HL-60/S4 treated with retinoic acid at 250 ng/mL for 4 days and 3 days (cell line): ENCODE results near the gene YPEL3.

ENCODE experiments used
- in situ Hi-C: fragments of 300-500 bp; cut with MboI; formaldehyde crosslinking; loops from 2 replicates; pipeline ENCODE4 v1.7.0; 2022; ENCODE audit warnings: low sequenced_read_pairs

Gene YPEL3

DNA sequence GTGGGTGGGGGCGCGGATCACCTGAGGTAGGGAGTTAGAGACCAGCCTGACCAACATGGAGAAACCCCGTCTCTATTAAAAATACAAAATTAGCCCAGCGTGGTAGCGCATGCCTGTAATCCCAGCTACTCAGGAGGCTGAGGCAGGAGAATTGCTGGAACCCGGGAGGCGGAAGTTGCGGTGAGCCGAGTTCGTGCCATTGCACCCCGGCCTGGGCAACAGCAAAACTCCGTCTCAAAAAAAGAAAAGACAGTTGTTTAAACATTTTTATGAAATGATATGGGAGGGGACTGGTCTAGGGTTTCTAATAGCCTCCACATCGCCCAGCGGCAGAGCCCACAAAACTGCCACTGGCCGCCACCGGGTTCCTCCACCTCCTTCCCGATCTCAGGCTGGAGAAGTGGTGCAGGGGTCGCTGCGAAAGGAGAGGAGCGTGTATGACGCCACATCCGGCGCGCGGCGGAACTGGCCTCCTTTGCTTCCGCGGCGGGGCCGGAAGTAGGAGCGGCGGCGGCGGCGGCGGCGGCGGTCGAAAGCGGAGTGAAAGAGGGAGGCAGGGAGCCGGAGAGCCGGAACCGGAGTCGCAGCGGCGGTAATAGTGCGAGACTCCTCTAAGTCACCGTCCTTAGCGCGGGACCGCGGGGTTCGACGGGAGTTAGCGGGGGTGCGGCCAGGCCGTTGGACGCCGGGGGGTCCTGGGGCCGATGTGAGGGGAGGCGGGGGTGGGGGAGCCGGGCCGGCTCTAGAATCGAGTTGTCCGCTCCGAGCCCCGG lies 20.3 kb downstream of the YPEL3 start, which contains the start of gene PPP4C:
Gene PPP4C, plus strand, starts transcription at position 492 of the 773 bp plus-strand sequence. CDS start 384 bp downstream, outside the sequence.
- in situ Hi-C loops, result no loop called here

DNA sequence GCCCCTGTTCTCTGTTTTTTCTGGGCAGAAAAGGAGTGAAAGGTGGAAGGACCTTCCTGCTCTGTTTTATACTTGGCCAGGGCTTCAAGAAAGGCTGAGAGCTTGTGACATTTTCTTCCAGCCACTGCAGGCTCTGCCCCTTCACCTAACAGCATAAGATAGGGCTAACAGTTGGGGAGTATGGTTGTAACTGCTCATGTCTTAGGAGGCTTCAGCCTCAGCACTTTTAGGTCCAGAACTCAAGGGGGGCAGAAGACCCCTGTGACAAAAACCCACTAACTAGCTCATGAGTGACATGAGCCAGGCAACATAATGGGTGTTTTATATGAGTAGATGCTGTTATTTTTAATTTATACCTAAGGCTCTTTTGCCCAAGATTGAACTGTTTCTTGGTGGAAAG lies 25.5 kb downstream of the YPEL3 start:
- in situ Hi-C loops, result no loop called here

DNA sequence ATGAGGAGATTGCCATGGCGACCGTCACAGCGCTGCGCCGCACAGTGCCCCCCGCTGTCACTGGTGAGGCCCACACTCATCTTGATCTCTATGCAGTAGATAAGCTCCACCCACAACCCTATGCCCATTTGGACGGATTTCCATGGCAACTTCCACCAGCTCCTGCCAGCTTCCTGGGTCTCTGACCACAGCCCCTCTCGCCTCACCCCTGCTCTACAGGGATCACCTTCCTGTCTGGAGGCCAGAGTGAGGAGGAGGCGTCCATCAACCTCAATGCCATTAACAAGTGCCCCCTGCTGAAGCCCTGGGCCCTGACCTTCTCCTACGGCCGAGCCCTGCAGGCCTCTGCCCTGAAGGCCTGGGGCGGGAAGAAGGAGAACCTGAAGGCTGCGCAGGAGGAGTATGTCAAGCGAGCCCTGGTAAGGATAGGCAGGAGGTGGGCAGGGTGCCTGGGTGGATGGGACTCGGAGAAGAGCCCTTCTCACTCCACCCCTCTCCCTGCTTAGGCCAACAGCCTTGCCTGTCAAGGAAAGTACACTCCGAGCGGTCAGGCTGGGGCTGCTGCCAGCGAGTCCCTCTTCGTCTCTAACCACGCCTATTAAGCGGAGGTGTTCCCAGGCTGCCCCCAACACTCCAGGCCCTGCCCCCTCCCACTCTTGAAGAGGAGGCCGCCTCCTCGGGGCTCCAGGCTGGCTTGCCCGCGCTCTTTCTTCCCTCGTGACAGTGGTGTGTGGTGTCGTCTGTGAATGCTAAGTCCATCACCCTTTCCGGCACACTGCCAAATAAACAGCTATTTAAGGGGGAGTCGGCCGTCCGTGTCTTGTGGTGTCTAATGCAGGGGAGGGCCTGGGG lies 26.2 kb downstream of the YPEL3 start:
- in situ Hi-C loops, result no loop called here

DNA sequence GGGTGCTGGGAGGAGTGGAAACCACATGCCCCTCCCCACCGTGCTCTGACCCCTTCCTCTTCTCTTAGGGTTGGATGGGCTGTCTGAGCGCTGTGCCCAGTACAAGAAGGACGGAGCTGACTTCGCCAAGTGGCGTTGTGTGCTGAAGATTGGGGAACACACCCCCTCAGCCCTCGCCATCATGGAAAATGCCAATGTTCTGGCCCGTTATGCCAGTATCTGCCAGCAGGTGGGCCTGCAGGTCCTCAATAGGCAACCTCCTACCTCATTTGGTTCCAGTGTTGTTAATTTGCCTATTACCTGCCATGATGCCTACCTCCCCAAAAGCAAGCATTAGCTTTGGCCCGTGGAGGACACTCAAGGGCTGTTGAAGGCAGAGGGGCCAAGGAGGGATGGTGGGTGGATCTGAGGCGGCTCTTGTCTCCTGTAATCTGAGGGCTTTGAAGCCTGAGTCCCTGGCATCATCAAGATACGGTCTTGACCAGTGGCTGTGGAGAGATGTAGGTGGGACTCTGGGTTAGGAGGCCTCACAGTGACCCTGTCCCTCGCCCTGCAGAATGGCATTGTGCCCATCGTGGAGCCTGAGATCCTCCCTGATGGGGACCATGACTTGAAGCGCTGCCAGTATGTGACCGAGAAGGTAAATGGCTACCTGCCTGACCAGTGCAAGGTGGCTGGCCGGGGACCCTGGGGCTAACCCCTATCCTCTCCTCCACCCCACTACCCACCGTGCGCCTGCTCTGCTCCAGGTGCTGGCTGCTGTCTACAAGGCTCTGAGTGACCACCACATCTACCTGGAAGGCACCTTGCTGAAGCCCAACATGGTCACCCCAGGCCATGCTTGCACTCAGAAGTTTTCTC lies 27.0 kb downstream of the YPEL3 start:
- in situ Hi-C loops, result no loop called here

DNA sequence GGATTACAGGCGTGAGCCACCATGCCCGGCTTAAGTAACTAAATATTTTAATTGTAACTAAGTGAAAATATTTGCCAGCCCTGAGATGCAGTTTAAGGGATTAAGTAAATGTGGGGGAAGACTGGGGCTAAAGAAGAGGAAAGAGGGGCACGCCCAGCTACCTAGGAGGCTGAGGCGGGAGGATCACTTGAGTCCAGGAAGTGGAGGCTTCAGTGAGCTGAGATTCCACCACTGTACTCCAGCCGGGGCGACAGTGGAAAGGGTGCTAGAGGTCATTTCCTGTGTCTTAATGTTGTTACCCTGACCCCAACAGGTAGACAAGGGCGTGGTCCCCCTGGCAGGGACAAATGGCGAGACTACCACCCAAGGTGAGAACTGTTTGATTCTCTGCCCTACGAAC lies 27.7 kb downstream of the YPEL3 start:
- in situ Hi-C loops, result no loop called here

DNA sequence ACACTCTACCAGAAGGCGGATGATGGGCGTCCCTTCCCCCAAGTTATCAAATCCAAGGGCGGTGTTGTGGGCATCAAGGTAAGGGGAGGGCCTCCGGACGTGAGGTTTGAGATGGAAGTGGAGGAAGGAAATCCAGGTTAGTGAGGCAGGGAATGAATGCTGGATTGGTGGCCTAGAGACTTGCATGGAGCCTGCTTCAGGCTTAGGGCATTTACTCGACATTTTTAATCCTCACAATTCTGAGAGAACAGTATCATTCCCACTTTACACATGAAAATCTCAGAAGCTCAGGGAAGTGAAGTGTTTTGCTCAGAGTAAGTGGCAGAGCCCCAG lies 28.5 kb downstream of the YPEL3 start:
- in situ Hi-C loops, result no loop called here

DNA sequence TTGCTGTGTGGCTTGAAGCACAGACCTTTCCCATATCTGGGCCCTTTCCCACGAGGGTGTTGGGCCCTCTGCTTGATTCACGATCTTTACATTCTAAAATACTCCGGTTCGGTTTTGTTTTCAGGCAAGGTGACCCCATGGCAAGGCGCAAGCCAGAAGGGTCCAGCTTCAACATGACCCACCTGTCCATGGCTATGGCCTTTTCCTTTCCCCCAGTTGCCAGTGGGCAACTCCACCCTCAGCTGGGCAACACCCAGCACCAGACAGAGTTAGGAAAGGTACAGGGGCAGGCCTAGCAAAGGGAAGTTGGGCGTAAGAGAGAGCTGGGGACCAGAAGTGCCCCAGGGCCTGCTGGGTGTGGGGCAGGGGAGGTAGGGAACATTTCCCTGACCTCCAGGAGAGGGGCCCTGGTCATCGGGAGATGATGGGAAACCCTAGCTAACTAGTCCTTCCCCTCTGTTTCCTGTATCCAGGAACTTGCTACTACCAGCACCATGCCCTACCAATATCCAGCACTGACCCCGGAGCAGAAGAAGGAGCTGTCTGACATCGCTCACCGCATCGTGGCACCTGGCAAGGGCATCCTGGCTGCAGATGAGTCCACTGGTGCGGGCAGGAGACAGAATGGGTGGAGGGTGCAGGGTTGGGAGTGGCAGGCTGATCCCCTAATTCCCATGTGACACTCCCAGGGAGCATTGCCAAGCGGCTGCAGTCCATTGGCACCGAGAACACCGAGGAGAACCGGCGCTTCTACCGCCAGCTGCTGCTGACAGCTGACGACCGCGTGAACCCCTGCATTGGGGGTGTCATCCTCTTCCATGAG lies 29.0 kb downstream of the YPEL3 start:
- in situ Hi-C loops, result no loop called here

DNA sequence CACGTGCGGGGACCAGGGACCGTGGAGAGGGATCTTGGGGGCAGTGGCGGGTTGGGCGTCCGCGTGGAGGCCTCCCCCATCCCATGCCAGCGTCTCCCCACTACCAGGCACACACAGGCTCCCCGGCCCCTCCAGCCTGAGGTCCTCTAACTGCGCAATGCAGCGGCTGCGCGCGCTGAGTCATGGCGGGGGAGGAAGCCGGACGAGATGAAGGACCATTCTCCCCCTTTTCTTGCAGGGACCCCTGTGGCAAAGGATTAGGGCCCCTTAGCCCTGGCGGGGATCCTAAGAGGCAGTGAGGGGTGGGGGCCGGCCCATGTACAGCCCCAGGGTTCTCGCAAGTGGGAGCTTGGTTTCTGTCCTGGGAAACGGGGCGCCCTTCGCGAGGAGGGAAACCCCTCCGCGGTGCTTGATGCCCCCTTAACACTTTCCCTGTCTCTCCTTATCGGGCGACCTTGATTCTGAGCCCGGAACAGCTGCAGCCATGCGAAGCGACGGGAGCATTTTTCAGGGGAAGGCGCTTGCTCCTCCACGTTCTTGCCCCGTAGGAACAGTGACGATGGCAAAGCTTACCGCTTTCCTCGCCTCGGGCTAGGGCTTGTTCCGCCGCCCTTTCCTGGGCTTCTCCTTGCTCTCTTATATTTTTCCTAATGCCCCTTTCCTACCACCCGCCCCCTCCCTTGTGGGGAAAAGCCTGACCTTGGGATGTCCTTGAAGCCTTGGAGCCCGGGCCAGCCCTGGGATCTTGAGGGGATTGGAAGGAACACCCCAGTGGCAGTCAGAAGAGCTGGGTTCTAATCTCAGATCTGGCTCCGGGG lies 29.9 kb downstream of the YPEL3 start:
- in situ Hi-C loops, result no loop called here

DNA sequence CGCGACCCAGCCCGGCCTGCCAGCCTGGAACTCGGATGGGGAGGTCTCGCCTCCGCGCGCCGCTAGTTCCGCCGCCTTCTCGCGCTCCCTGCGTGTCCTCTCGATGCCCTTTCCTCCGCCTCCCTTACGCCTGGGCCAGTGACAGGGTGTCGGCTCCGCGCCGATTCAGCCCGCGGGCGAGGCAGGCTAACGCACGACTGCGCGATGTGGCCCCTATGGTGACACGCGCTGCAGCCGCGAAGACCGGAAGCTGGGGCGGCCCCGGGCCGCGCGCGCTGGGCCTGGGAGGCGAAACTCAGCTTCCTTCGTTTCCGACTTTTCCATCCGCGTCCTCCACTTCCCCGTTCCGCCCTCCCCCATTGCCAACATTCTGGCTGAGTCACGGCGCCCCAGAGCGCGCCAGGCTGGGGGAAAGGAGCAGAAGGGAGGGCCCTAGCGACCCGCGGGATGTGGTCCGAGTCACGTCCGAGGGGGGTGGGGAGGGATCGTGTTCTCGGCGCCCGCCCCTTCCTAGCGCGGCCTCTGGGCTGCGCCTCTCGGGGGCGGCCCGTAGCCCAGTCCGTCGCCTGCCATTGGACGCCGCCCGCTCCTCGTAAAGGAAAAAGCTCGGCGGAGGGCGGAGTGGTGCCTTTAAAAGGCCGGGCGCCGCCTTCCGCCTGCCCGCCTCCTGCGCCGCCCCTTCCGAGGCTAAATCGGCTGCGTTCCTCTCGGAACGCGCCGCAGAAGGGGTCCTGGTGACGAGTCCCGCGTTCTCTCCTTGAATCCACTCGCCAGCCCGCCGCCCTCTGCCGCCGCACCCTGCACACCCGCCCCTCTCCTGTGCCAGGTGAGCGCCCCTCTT lies 30.7 kb downstream of the YPEL3 start, which contains the start of gene ALDOA:
Gene ALDOA, plus strand, starts transcription at position 659 of the 841 bp plus-strand sequence. CDS start 1,138 bp downstream, outside the sequence.
- in situ Hi-C loops, result no loop called here

DNA sequence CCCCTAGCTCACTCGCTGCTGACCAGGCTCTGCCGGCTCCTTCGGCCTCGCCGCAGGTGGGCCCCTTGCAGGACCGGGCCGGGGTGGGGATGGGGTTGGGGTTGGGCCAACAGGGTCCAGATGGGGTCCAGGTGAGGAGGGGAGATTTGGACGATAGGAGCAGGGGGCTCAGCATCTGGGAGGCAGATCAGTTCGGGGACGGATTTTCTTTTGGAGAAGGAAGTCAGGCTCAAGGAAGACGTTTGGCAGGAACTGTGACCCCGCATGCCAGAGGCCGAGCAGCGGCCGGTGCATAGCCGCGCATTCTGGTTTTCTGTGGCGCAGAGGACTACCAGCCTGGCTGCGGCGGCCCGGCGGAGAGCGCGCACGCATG lies 31.3 kb downstream of the YPEL3 start:
- in situ Hi-C loops, result no loop called here

DNA sequence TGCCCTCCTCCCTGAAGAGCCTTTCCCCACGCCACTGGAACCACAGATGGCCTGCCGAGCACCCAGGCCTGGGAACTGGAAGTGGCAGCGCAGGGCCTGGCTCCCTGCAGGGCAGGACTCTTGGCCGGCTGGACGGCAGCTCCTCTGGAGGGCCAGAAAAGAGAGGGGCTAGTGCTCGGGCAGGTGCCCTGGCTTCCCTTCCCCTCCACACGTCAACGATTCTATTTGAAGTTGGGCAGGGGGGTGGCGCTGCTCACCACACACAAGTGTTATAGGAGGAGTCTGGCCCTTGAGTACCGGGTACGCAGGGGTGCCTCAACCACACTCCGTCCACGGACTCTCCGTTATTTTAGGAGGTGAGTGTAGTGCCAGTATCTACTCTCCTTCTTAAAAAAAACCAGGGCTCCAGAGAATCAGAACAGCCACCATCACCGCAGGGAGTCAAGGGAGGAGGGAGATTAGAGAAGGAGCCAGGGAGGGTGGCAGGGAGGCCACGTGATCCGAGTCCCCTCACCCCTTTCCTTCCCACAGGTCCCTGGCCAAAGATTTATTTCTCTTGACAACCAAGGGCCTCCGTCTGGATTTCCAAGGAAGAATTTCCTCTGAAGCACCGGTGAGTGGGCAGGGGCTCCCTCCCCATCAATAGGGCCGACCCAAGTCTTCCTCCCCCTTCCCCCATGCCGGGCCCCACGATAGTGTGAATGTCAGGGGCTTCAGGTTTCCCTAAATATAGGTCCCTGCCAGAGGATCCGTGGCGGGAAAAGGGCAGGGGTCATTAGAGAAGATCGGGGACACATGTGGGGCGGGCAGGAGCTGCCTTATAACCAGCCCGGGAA lies 31.9 kb downstream of the YPEL3 start:
- in situ Hi-C loops, result no loop called here

DNA sequence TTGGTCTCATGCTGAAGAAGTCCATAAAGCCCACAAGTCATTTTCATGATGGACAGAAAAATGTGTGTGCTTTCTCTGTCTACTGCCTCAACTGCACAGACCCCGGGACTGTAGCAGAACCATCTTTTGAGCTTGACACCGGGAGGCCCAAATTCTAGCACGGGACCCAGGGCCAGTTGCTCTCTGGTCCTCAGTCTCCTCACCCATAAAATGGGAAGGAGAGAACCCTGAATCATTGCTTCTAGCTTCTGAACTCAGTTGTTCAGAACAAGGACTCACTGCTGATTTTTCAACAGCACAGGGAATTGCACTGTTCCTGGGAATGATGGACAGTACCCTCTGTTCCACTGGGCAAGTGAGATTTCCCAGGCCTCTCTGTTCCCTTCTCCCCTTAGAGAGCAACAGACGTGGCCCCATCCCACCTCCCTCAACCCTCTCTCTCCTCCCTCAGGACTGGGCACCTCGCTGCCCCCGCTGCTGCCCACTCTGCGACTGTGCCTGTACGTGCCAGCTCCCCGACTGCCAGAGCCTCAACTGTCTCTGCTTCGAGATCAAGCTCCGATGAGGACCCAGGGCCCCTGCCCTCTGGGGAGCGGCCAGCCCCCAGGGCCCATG lies 32.6 kb downstream of the YPEL3 start:
- in situ Hi-C loops, result no loop called here

DNA sequence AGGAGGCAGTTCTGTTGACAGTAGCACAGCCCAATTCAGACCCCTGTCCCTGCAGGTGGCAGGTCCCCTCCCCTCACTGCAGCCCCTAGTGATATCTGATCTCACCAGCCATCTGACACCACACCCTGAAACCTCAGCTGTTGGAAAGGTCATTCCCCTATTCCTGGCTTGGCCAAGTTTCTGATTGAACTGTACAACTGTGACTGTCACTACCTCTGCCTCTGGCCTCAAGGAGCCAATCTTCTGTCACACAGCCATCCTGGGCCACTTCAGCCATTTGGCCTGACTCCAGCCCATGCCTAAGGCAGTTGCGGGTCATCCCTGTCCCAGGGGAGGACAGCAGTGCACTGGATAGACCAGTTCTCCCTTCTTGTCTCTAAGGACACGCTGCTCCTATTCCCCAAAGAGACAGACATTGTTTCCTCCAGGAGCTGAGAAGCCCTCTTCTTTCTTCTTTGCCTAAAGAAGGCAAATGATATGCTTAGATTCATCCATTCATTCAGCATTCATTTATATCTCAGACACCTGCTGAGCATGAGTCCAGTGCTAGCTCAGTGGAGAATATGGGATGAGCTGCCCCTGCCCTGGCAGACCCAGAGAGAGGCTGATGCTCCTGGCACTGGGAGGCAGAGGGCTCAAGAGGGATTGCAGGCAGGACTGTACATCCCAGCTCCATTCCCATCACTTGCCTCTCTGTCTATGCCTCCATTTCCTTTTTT lies 35.0 kb downstream of the YPEL3 start:
- in situ Hi-C loops, result no loop called here

DNA sequence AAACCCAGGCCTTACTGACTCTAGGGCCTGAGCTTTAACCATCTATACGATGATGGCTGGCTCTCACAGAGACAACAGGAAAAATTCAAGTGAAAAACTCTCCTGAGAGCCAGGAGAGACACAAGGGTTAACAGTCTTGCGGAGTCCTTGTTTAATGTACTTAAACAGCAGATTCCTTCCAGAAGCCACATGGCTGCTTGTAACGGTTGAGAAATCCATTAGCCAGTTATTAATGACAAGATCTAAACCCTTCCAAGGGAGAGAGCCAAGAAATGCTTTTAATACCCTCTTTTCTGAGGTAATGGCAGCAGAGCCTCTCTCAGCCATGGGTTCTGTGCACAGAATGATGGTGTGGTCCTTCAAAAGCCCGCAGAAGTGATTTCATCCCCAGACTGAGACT lies 35.7 kb downstream of the YPEL3 start:
- in situ Hi-C loops, result no loop called here

DNA sequence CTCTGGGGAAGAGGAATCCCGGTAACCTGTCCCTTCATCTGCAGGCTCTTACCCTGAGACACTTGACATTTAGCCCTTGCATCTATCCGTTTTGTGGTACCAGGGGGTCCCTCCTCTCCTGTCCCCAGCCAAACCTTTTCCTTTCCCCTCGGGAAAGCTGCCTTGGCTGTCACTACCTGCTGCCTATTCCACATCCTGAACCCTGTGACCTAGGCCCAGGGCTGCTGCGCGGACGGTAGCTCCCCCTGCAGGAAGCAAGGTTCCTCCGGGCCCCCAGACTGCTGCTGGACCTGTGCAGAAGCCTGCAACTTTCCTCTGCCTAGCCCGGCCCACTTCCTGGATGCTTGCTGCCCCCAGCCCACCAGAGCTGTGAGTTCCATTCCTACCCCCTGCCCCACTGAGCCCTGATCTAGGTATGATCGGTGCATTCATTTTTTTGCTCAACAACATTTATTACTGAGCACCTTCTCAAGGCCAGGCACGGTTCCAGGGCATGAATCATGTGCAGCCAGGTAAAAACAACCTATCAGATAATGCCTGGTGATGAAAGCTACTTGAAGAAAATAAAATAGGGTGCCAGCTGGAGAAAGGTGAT lies 41.0 kb downstream of the YPEL3 start:
- in situ Hi-C loops, result no loop called here

DNA sequence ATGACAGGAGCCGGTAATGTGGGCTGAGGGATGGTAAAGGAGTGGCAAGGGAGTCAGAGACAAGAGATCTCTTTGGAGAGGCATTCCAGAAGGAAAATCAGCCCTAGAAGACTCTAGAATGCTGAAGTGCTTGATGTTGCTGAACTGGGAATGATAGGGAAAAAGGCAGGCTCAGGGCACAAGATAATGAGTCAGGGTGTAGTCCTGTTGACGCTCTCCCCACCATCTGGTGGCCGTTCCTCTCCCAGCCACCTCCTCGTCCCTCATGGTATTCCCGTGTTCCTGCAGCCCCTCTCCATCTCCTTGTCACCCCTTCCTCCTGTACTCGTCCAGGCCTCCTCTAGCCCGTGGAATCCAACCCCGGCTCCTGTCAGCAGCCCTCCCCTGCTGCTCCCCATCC lies 41.6 kb downstream of the YPEL3 start:
- in situ Hi-C loops, result no loop called here
